ENCODE measurements around the gene POC5.
A peak's percentile ranks its signal among the peaks of the same experiment; 100 is the strongest.

POC5 gene

DNA sequence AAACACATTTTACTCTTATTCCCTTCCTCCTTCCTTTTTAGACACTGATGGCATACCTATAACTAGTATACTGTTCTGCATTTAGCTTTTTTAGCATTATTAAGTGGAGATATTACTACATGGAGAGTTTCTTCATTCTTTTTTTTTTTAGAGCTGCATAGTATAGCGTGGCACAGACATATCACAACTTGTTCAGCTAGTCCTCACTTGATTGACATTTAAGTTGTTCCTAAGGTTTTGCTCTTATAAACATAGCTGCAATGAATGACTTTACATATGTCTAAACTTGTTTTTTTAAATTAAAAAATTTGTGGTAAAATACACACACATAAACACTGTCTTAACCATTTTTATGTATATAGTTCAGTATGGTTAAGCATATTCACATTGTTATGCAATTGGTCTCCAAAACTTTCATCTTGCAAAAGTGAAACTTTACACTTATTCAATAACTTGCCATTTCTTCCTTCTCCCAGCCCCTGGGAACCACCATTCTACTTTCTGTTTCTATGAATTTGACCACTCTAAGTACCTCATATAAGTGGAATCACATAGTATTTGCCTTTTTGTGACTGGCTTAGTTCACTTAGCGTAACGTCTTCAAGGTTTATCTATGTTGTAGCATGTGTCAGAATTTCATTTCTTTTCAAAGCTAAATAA lies 57.3 kb downstream of the POC5 start:
- DNase-seq, result no peak

DNA sequence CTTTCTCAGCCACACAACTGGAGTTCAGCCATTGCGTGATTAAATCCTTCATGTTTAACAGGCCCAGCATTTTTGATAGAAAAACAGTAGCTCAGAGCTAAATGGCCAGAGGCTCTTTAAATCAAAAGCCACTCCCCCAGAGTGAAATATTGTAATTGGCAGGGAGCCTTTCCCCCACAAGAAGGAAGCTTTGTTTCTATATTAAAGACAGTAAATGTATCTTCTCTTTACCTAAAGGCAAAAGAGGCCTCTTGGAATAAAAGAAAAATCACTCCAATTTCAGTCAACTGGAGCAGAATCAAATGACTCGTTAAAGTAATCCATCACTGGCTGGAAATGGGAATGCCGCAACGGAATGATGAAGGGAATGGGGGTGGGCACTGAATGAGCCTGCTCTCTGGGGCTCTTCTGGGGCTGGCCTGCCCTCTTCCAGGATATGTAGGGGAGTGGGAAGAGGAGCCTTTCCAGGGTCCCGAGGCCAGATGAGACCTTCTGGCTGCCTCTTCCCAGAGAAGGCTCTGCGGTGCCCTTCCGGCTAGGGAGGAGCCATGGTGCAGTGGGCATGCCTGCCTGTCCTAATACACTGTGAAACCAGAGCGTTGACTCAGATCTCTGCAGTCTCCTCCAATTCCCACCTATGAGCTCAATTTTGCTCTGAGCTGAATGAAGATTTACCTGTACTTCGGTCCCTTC lies 60.8 kb downstream of the POC5 start:
- DNase-seq, result no peak

DNA sequence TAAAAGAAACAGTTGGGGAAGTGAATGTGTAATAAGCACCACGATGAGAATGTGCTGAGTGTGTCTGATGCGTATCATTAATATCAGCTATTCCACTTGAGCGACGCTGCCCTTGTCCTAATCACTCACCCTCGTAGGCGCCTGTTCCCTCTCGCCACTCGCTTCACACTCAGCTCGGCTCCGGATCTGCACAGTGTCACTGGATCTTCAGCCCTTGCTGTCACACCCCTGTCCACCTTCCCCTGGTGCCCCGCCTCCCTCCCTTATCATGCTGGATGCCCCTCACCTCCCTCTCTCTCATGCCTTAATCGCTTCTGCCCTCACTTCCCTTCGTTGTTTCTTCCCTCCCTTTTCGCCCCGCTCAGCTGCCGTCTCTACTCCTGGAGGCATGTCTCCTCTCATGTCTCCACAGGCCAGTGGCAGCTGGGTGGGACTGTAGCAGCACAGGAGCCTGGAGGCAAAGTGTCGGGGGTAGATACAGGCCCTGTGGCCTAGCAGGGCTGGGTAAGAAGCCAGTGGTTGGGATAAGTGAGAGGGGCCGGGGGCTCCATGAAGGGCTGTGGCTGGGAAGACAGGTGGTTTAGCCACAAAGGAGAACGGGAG lies 62.4 kb downstream of the POC5 start:
- no peak for DNase-seq

DNA sequence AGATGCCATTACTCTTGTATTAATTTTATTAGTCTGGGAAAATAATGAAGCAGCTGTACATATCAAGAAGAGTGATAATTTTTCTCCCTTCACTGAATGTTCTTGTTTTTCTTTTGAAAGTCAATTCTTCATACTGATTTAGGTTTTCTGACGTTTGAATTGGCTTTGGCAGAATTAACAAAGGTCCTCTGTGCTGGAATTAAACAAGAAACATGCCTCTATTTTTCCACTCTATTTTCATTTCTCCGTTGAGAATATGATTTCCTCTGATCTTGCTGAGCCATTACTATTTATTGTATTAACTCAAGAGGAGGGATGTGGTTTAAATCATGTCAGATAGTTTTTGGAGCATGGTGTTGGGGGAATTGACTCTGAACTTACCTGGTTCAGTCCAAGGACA lies 63.7 kb downstream of the POC5 start:
- no peak for DNase-seq

DNA sequence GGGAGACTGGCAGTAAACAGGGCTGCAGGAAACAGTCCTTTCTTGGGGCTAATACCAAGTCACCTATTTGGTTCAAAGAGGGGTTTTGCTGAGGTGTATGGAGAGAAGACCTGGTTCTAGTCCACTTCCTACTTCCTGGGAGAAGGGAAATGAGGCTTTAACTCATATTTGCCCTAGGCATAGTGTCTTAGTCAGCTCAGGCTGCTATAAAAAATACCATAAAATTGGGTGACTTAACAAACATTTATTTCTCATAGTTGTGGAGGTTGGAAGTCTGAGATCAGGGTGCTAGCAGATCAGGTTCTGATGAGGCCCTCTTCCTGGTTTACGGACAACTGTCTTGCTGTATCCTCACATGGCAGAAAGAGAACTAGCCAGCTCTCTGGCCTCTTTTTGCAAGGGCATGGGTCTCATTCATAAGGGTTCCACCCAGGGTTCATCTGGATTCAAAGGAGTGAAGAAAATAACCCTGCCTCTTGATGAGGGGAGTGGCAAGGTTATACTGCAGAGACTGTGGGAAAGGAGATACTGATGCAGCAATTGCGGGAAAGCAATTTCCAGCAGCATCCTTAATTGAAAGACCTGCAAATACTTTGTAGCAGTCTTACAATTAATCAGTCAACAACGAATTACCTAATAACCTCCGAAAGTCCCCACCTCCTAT lies 65.5 kb downstream of the POC5 start:
- DNase-seq, result no peak

DNA sequence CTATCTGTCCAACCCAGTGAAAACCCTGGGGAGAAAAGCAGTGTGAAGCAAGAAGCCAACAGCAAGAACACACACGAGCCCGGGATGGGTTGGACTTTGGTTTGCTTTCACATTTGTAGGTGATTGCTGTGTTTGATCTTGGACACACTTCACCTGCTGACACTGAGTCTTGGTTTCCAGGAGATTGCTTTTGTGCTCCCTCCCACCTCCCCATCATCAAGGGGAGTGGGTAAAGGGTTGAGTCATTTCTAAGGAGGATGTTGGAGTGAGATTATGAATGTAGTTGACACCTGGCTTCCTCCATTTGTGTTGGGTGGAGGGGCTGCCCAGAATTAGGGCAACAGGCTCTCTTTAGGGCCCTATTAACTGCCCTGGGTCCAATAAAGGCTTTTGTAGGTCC lies 68.5 kb downstream of the POC5 start:
- DNase-seq, result peak; percentile 5

DNA sequence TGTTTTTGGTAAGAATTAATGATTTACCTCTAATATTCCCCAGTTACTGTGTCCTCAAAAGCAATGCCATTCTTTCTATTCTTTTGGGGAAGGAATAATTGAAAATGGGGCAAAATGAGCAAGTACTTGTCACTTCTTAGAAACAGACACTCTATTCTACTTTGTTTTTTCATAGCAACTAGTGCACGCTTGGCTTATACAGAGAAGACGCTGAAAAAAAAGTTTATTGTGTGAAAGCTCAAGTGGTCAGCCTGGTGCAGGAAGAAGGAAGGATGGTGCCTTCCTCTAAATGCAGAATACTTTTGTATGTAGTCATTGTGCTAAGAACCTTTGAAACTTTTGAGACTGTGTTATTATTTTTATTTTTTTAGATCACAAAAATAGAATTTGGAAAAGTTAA lies 76.4 kb downstream of the POC5 start:
- DNase-seq, result no peak

DNA sequence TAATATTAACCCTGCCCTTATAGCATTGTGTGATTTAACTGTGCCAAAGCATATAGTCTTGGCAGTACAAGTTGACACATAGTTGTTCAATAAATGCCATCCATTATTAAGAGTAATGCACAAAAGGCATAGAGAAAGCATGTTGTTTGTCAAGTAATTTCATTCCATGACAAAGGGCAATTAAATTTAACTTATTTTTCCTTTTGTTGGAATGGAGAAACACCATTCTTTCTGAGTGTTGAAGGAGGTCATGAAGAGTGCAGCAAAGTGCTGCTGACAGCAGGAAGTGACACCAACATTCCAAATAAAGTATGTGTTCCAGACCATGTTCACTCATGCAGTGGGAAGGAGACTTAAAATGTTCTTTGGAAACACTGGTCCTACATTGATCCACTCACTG lies 76.8 kb downstream of the POC5 start:
- DNase-seq, result no peak

DNA sequence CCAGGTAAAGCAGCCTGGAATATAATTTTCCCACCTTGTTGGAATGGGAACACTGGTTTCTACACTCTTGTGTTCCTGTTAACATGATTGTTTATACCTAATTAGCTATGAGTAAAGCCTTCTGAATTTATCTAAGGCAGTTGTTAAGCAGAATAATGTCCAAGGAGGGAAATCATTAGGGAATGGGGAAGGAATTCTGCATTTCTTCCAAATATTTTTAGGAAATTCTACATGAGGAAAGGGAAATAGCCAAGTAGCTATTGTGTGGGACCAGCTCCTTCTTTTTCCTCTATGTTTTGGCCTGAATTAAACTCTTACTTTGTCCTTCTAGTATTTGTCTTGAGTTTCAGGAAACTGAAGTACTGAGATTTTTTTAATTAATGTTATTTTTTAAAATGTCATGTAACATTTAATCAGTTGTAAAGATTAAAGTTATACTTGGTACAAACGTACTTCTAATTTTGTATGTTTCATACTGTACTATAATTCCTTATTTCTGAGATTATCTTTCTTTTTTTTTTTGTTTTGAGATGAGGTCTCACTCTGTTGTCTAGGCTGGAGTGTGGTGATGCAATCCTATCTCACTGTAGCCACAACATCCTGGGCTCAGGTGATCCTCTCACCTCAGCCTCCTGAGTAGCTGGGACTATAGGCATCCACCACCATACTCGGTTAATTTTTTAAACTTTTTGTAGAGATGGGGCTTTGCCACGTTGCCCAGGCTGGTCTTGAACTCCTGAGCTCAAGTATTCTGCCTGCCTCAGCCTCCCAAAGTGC lies 77.5 kb downstream of the POC5 start:
- DNase-seq, result no peak

DNA sequence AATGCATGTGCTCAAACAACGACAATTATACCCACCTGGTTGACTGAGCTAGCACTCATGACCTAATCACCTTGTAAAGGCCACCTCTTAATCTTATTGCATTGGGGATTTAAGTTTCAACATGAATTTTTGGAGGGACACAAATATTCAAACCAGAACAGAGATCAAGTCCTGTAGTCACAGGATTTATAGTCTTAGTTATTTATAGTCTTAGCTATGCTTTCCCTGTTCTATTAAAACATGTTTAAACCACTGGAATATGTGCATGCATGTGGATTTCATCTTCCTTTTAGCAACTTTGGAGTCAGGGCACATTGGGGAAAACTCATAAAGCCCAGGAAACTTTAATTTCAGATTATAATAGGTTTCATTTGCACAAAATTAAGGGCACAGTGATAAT lies 79.3 kb downstream of the POC5 start:
- no peak for DNase-seq

DNA sequence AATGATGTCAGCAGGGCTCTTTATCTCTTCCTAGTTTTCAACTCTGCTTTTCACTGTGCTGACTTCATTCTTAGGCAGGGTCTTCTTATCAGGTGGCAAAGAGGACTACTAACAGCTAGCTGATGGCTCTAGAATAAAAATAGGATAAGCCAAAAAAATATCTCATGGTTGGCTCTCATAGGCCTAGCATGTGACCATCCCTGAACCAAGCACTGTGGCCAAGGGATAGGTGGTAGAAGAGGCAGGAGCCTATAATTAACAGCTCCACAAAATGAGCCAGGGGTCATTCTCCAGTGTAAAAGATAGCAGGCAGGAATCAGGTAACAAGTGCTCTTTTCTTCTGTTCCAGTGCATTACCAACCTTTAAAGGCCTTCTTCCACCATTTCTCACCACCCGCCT lies 84.9 kb downstream of the POC5 start:
- no peak for DNase-seq

DNA sequence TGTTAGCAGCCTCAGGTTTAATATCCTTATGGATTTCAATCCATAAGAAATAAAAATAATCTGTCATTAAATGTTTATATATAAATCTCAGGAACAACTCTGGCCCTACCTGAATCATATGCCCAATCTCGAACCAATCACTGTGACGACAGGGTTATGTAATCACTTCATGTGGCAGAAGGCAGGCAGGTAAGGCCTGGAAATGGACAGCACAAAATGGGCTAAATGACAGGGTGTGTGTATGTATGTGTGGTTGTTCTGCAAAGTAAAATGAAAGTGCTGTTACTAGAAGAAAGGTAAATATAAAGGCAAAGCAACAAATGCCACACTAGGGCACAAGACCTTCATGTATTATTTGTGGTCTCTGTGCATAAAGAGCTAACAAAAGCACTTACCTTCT lies 86.4 kb downstream of the POC5 start:
- no peak for DNase-seq

DNA sequence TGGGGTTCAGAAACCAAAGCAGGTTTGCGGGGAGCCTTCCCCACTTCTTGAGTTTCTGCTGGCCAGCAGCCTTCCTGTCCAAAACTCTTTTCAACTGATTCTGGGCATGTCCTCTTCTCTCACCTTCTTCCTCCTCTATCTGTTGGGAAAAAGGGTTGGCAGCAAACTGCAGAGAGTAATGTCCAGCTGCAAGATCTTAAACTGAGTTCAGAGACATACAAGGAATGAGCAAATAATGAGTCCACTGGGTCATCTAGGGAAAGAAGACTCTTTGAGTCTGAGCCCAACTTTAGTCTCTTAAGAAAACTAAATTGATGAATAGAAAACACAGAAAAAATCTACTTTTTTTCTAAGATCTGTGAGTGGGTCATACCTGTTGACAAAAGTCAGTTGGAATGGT lies 89.4 kb downstream of the POC5 start:
- no peak for DNase-seq

DNA sequence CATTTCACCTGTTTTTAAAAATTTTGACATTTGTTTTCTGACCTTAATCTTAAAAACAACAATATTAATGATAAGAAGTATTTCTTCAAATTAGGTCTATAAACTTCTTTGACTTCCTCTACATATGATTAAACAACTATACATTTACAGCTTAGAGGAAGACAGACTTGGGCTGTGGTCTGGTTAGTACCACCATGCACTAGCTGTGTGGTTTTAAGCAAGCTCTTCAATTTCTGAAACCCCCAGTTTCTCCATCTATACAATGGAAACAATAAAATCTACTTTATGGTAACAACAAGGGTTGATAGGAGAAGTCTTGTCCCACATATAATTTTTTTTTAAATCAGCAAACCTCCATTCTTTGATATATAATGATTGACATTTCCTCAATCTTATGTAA lies 90.3 kb downstream of the POC5 start:
- DNase-seq, result no peak
